ENCODE results near the gene RNF168. TPM values are rescaled to one million over a fixed set of nuclear protein-coding genes. Genes with fewer than 3 reads are reported as not detected.
"Not testable (repeated sequence)": the region's sequence is repeated elsewhere in the genome, so short reads cannot be mapped to it uniquely, and the experiment has no call there.

RNF168 gene
- total and polyA plus RNA-seq, 12 donors = 4.1 to 22.9 (median 16.7) TPM

- no peak overlapping the region for H3K27ac ChIP-seq
- no peak for DNase-seq
- H3K9me3 ChIP-seq (replicated peaks in 1 of 3) = no peaks in the 10 kb centered on the region
- no peaks in the 10 kb centered on the region for H3K4me1 ChIP-seq (replicated peaks in 1 of 2)
- no peaks in the 10 kb centered on the region for H3K36me3 ChIP-seq (replicated peaks in 1 of 2)
- intact Hi-C loops (cut with DNase I) = no loop called here
- 69 to 81% (median 77%) methylated on average over 4 of the region's 4 CpGs for WGBS, 4 donors
- no peak overlapping the region for H3K4me3 ChIP-seq
- TF ChIP-seq CTCF (IDR thresholded peaks at IDR 0.05) = no peak
- no peak for TF ChIP-seq POLR2A (IDR thresholded peaks at IDR 0.05)
- H3K27me3 ChIP-seq = no peaks in the 10 kb centered on the region
Measured at GRCh38 chr3:196458063-196458462, 45.5 kb downstream of the RNF168 start.

GRCh38 chr3:196457470-196457869, 46.1 kb downstream of the RNF168 start:
- H3K9me3 ChIP-seq (replicated peaks in 1 of 3); intact Hi-C loops (cut with DNase I); H3K4me3 ChIP-seq; H3K4me1 ChIP-seq (replicated peaks in 1 of 2); DNase-seq; H3K36me3 ChIP-seq (replicated peaks in 1 of 2); H3K27ac ChIP-seq; H3K27me3 ChIP-seq: not testable (repeated sequence)
- 71 to 77% (median 72%) methylated on average over 6 to 7 of the region's 7 CpGs for WGBS, 4 donors

- Histone ChIP-seq H3K36me3 (replicated peaks in 1 of 2) (no peaks in the 10 kb centered on the region), H3K27me3 (no peaks in the 10 kb centered on the region), H3K4me1 (replicated peaks in 1 of 2) (no peaks in the 10 kb centered on the region), H3K9me3 (replicated peaks in 1 of 3) (no peaks in the 10 kb centered on the region), H3K27ac (no peak overlapping the region), H3K4me3 (no peak overlapping the region)
- TF ChIP-seq CTCF (IDR thresholded peaks at IDR 0.05) (no peak), POLR2A (IDR thresholded peaks at IDR 0.05) (no peak)
- intact Hi-C loops (cut with DNase I) = no loop called here
- peak in 1 of 7 donors; percentile 24 for DNase-seq
- WGBS, 4 donors = 94 to 100% (median 94%) methylated on average over 6 of the region's 6 CpGs
Measured at GRCh38 chr3:196454935-196455334, 48.6 kb downstream of the RNF168 start.

GRCh38 chr3:196445391-196445790, 58.2 kb downstream of the RNF168 start:
- H3K4me3 ChIP-seq; H3K27ac ChIP-seq; H3K27me3 ChIP-seq; intact Hi-C loops (cut with DNase I); H3K9me3 ChIP-seq (replicated peaks in 1 of 3); H3K36me3 ChIP-seq (replicated peaks in 1 of 2); H3K4me1 ChIP-seq (replicated peaks in 1 of 2): not testable (repeated sequence)
- peak in 1 of 6 experiments; percentile 8 for TF ChIP-seq CTCF (IDR thresholded peaks at IDR 0.05)
- DNase-seq = peak in 1 of 7 donors; percentile 25
- 85 to 94% (median 89%) methylated on average over 6 to 7 of the region's 7 CpGs for WGBS, 4 donors

GRCh38 chr3:196444500-196444894, 59.1 kb downstream of the RNF168 start:
- Histone ChIP-seq H3K36me3 (replicated peaks in 1 of 2) (no peaks in the 10 kb centered on the region), H3K4me1 (replicated peaks in 1 of 2) (no peaks in the 10 kb centered on the region), H3K4me3 (no peak overlapping the region), H3K27me3 (no peaks in the 10 kb centered on the region), H3K9me3 (replicated peaks in 1 of 3) (no peaks in the 10 kb centered on the region), H3K27ac (no peak overlapping the region)
- TF ChIP-seq POLR2A (IDR thresholded peaks at IDR 0.05) (no peak), CTCF (IDR thresholded peaks at IDR 0.05) (no peak)
- no peak for DNase-seq
- WGBS, 4 donors = 45 to 67% (median 59%) methylated on average over 2 of the region's 2 CpGs
- intact Hi-C loops (cut with DNase I) = no loop called here

Measured in adrenal gland (tissue), 12 donors.